HG02884 (cell line): Measurements from ENCODE around the gene ZMYND15.

ENCODE experiments used
- ATAC-seq: cut with Tn5 transposase; IDR thresholded peaks from one replicate; pipeline ENCODE4 v1.9.1; 2021; ENCODE audit warnings: mild to moderate bottlenecking, moderate library complexity; ENCODE audit not compliant: unreplicated experiment

ZMYND15 gene

DNA sequence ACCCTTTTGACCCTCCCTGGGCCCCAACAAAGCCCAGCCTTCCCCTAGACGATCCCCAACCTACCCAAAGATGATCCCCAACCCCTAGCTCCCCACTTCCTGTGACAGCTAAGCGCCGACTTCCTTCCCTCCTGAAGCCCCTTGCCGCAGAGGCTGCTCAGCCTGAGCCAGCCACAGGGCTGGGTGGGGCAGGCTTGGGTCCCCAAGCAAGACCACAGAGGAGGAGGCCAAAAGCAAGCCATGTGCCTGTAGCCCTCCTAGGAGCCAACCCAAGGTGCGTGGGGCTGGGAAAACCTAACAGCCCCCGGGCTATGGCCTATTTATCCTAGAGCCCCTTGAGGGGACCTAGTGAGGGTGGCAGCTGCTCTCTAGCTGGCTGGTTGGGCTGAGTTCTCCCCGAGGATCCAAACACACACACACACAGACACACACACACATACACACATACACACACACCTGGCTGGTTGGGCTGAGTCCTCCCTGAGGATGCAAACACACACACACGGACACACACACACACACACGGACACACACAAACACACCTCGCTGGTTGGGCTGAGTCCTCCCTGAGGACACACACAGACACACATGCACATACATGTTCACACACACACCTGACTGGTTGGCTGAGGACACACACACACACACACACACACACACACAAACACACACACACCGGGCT, 24.4 kb upstream of the ZMYND15 start:
- no peak for ATAC-seq

GRCh38 chr17:4716081-4716480, 23.6 kb upstream of the ZMYND15 start:
- no peak for ATAC-seq

DNA sequence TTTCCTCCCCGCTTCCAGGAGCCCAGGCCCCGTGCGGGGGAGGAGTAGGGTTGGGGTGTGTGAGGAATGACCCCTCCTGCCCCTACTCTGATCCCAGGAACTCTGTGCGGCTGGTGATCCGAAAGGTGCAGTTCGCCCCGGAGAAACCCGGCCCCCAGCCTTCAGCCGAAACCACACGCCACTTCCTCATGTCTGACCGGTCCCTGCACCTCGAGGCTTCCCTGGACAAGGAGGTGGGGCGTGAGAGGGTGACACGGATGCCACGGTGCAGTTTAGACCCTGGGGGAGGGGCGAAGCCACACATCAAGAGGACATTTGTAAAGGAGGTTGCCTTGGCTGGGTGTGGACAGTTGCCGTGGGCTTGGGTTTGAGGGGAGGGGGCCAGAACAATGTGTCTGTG, 21.8 kb upstream of the ZMYND15 start:
- ATAC-seq: no peak

- ATAC-seq: no peak
Measured at GRCh38 chr17:4718276-4718675, 21.4 kb upstream of the ZMYND15 start.

- ATAC-seq: no peak
Measured at GRCh38 chr17:4719146-4719545, 20.5 kb upstream of the ZMYND15 start.

GRCh38 chr17:4719684-4720221, 19.9 kb upstream of the ZMYND15 start:
- ATAC-seq: no peak

- no peak for ATAC-seq
Measured at GRCh38 chr17:4720787-4721186, 18.8 kb upstream of the ZMYND15 start.

DNA sequence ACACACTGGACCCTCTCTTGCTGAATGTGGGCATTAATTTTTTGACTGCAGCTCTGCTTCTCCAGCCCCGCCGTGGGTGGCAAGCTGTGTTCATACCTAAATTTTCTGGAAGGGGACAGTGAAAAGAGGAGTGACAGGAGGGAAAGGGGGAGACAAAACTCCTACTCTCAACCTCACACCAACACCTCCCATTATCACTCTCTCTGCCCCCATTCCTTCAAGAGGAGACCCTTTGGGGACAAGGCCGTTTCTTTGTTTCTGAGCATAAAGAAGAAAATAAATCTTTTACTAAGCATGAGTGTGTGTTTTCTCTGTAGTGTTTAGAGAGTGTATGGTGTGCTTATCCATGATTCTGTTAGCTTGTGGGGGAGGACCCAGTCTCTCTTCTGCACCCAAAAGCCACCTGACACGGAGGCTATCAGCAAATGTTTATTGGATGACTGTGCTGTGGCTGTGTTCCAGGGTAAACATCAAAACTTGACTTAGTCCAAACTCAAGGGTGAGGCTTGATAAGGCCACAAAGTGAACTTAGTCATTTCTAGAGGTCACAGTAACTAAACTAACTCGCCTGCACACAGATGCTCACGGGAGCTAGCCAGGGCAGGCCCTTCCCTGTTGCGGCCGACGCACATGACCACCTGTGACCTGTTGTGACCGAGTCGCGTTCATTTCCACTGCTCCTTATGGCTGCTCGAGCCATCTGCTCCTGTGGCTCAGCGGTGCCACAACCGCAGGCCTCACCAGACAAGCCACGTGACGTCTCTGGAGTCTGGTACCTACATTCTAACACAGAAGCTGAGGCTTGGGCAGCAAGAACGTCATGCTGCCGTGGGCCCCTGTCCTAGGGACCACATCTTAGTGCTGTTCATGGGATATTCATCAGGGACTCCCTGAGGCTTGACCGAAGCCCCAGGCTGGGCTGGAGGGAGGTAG, 18.2 kb upstream of the ZMYND15 start:
- ATAC-seq: no peak

DNA sequence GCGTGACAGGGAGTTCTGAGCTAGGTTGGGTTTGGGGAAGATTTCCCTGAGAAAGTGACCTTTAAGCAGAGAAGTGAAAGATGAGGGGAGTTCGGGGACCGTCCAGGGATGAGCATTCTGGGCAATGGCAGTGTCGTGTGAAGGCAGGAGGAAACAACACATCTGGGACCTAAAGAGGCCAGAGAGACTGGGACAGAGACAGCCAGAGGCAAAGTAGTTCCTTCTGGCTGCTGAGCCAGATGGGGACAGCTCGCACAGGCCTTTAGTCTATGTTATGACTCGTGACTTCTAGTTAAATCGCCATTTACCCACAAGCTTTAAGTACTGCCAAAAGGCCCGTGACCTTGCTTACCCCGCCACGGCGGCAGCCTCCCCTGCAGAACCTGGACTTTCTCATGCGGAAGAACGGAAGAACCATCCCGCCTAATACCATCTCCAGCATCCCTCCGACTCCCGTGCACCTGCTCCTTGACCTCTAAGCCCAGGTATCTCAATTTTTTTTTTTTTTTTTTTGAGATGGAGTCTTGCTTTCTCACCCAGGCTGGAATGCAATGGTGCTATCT, 16.9 kb upstream of the ZMYND15 start:
- no peak for ATAC-seq

DNA sequence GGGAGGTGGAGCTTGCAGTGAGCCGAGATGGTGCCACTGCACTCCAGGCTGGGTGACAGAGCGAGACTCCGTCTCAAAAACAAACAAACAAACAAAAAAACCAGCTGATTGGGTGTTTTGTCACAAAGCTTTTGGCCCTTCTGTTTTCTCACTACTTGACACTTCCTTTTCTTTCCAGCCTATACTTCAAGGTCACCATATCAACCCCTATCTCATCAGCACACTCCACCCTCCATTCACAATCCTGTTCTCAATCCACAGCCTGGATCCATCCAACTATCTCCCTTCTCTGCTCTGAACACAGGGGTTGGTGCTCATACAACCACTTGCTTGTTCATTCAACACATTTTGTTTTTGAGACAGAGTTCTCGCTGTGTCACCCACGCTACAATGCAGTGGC, 15.0 kb upstream of the ZMYND15 start:
- no peak for ATAC-seq

GRCh38 chr17:4725646-4726310, 13.9 kb upstream of the ZMYND15 start:
- no peak for ATAC-seq

GRCh38 chr17:4728124-4728523, 11.5 kb upstream of the ZMYND15 start:
- ATAC-seq: no peak

GRCh38 chr17:4733073-4733531, 6.5 kb upstream of the ZMYND15 start:
- no peak for ATAC-seq

DNA sequence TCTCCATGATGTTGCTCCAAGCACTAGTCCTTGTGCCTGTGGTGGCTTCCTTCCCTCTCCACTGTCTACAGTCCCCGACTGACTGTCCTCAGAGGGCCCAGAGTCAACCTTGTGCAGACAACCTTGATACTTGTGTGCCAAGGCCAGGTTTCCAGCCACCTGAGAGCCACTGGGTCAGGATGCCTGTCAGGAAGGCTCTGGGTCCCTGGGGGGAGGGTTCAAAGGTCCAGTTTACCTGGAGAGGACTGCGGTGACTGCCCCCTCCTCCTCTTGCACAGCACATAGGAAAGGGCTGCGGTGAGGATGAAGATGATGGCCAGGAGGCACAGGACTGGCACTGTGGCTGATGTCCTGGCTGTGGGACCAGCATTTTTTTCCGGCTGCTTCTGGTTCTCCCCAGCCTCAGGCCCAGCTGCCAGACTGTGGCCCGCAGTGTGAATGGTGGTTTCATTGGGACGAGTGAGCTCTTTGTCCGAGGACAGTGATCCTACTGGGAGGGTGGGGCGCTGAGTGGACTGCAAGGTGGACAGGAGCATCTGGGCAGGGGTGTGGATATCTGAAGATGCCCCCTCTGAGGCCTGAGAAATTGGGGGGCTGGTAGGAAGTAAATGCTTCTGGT, 4.7 kb upstream of the ZMYND15 start:
- no peak for ATAC-seq

- ATAC-seq: no peak
Measured at GRCh38 chr17:4735876-4736651, 3.6 kb upstream of the ZMYND15 start.

DNA sequence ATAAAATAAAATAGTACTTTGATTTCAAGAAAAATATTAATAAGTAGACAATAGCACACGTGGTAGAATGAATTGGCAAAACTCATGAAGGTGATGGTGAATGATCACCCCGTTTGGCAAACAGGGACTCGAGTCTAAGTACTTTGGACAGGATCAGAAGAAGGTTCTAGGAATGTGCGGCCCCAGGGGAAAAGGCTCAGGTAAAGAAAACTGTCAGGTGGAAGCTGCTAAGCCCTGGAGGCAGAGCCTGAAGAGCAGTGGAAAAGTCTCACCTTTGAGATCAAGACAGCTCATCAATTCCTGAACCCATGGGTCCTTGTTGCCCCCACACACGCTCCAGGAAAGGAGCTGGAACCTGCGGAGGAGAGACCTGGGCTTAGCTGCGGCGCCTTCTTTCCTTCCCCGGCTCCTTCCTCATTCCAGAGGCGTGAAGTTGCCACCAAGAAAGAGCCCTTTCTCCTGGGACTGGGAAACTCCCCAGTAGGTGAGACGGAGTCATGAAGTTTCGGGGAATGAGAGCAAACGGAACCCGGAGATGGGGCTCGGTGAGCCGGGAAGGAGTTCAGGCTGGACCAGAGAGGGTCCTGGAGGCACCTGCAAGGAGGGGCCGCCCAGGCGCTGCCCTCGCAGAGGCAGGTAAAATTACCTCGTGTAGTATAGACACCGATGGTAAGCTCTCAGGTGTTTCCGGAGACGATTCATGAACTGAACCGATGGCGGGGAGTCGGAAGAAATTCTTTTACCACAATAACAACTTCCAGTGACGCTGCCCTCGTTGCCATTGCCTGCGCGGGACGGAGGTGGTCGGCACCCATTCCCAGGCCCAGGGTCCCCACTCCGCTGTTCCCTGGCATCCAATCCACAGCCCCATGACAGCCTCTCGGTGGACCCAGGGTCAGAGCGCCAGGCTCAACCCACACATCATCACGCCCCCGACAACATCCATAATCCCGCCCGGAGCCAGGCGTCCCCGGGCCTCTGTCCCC, 1.2 kb upstream of the ZMYND15 start:
- no peak for ATAC-seq

- ATAC-seq: no peak
Measured at GRCh38 chr17:4740025-4740351, 355 bp downstream of the ZMYND15 start.

- ATAC-seq: no peak
Measured at GRCh38 chr17:4740584-4740983, 951 bp downstream of the ZMYND15 start.

GRCh38 chr17:4741544-4741943, 1.9 kb downstream of the ZMYND15 start:
- ATAC-seq: no peak
